MM.1S (cell line): Measurements from ENCODE around the gene LTBP1.

Source experiments
- DNase-seq: peaks from one replicate; pipeline ENCODE4 v3.0.0-alpha.2; 2015
- H2AFZ ChIP-seq: fragments of 300-600 bp; sonication (generic); 2 replicates; pipeline ENCODE4 v1.6.0; 2016; ENCODE audit warnings: antibody characterized with exemption, low read length
- H3F3A ChIP-seq: fragments of 300-600 bp; sonication (generic); 2 replicates; pipeline ENCODE4 v1.6.1; 2016; ENCODE audit warnings: mild to moderate bottlenecking, antibody characterized with exemption, low read length, moderate library complexity, mixed read lengths; ENCODE audit not compliant: insufficient read depth
- H3K27ac ChIP-seq: fragments of 300-600 bp; sonication (generic); 2 replicates; pipeline ENCODE4 v1.5.1; 2016; ENCODE audit warnings: mild to moderate bottlenecking, low read length
- H3K27me3 ChIP-seq: fragments of 300-600 bp; sonication (generic); replicated peaks from 2 replicates; pipeline ENCODE4 v1.6.0; 2016; ENCODE audit warnings: low read length; ENCODE audit not compliant: insufficient read depth
- H3K36me3 ChIP-seq: fragments of 300-600 bp; sonication (generic); replicated peaks from 2 replicates; pipeline ENCODE4 v1.6.1; 2016; ENCODE audit warnings: mild to moderate bottlenecking, low read length, mixed read lengths; ENCODE audit not compliant: insufficient read depth
- H3K4me1 ChIP-seq: fragments of 300-600 bp; sonication (generic); 2 replicates; pipeline ENCODE4 v1.6.1; 2016; ENCODE audit warnings: low read length, mixed read lengths
- H3K4me2 ChIP-seq: fragments of 300-600 bp; sonication (generic); 2 replicates; pipeline ENCODE4 v1.6.0; 2016; ENCODE audit warnings: low read depth, low read length
- H3K4me3 ChIP-seq: fragments of 300-600 bp; sonication (generic); 2 replicates; pipeline ENCODE4 v1.5.1; 2016; ENCODE audit warnings: low read length, mixed read lengths
- H3K79me2 ChIP-seq: fragments of 300-600 bp; sonication (generic); 2 replicates; pipeline ENCODE4 v1.6.1; 2016; ENCODE audit warnings: mixed run types, low read length, mixed read lengths
- H3K9ac ChIP-seq: fragments of 300-600 bp; sonication (generic); 2 replicates; pipeline ENCODE4 v1.6.1; 2016; ENCODE audit warnings: low read length, mixed read lengths
- H3K9me2 ChIP-seq: fragments of 300-600 bp; sonication (generic); replicated peaks from 2 replicates; pipeline ENCODE4 v1.6.1; 2016; ENCODE audit warnings: mild to moderate bottlenecking, low read length, mixed read lengths; ENCODE audit not compliant: insufficient read depth
- H3K9me3 ChIP-seq: fragments of 300-600 bp; sonication (generic); replicated peaks from 2 replicates; pipeline ENCODE4 v1.6.1; 2016; ENCODE audit warnings: mild to moderate bottlenecking, low read length, mixed read lengths; ENCODE audit not compliant: insufficient read depth
- H4K20me1 ChIP-seq: fragments of 300-600 bp; sonication (generic); 2 replicates; pipeline ENCODE4 v1.6.1; 2016; ENCODE audit warnings: mild to moderate bottlenecking, low read length, moderate library complexity, mixed read lengths; ENCODE audit not compliant: insufficient read depth
- EZH2 ChIP-seq: fragments of 300-600 bp; sonication (generic); optimal IDR thresholded peaks from 2 replicates; pipeline ENCODE3; 2017; ENCODE audit warnings: low read depth, mild to moderate bottlenecking, antibody characterized with exemption, low read length, mixed read lengths
- EZH2phosphoT487 ChIP-seq: fragments of 300-600 bp; sonication (generic); IDR thresholded peaks from 2 replicates; pipeline ENCODE4 v1.6.1; 2018; ENCODE audit warnings: antibody characterized with exemption, low read length
- TF ChIP-seq, protein P1 (sequence below): fragments of 300-600 bp; sonication (generic); IDR thresholded peaks from 2 replicates; pipeline ENCODE4 v1.5.1; 2016; ENCODE audit warnings: antibody characterized with exemption, low read length, mixed read lengths

LTBP1 gene

DNA sequence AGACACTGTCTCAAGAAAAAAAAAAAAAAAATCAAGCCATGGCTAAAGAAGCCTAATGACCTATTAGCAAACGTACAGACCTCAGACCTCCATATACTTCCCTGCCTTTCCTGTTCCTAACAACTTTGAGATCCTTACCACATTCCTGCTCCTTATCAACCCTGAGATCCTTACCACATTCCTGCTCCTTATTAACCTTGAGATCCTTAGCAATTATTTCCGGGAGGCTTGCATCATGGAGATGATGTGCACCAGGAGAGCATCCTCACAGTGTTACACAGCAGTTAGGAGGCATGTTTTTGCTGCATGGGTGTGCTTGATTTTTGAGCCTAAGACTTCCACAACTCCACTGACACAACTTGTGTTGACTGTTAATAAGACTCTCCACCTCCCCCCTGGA is 475.1 kb downstream of the LTBP1 start:
- Histone ChIP-seq H3K27ac (no peak overlapping the region), H3K4me1 (no peaks in the 10 kb centered on the region), H3K36me3 (no peaks in the 10 kb centered on the region), H4K20me1 (no peaks in the 10 kb centered on the region), H3K9ac (no peak overlapping the region), H2AFZ (no peak overlapping the region), H3K9me3 (no peaks in the 10 kb centered on the region), H3K4me2 (no peak overlapping the region), H3K9me2 (no peaks in the 10 kb centered on the region), H3K4me3 (no peak overlapping the region), H3K79me2 (no peaks in the 10 kb centered on the region), H3K27me3 (no peaks in the 10 kb centered on the region), H3F3A (no peaks in the 10 kb centered on the region)
- DNase-seq = no peak
- TF ChIP-seq EZH2 = no peak
- TF ChIP-seq EZH2phosphoT487 = no peak
- TF ChIP-seq, protein P1, sequence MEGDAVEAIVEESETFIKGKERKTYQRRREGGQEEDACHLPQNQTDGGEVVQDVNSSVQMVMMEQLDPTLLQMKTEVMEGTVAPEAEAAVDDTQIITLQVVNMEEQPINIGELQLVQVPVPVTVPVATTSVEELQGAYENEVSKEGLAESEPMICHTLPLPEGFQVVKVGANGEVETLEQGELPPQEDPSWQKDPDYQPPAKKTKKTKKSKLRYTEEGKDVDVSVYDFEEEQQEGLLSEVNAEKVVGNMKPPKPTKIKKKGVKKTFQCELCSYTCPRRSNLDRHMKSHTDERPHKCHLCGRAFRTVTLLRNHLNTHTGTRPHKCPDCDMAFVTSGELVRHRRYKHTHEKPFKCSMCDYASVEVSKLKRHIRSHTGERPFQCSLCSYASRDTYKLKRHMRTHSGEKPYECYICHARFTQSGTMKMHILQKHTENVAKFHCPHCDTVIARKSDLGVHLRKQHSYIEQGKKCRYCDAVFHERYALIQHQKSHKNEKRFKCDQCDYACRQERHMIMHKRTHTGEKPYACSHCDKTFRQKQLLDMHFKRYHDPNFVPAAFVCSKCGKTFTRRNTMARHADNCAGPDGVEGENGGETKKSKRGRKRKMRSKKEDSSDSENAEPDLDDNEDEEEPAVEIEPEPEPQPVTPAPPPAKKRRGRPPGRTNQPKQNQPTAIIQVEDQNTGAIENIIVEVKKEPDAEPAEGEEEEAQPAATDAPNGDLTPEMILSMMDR = no peak

DNA sequence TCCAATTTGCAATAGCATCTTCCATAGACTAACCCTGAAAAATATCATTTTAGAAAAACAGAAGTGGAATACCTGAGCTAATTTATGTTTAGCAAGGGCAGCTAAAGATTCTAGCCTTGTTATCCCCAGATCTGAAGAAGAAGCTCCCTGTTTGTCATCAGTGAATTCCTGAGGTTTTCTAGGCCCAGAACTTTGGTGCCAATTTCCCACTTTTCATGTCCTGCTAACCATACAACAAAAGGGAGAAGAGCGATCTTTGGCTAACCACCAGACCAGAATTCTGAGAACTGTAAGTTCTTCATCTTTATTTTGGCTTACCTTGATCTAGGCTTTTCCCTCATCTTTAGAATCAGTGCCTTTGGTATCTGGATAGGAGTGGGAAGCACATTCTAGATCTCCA is 478.4 kb downstream of the LTBP1 start:
- H3K9me3 ChIP-seq = no peaks in the 10 kb centered on the region
- no peaks in the 10 kb centered on the region for H3K27me3 ChIP-seq
- no peak overlapping the region for H3K4me2 ChIP-seq
- no peaks in the 10 kb centered on the region for H3K9me2 ChIP-seq
- H3K4me3 ChIP-seq = no peak overlapping the region
- no peaks in the 10 kb centered on the region for H3K36me3 ChIP-seq
- H3F3A ChIP-seq = no peaks in the 10 kb centered on the region
- no peaks in the 10 kb centered on the region for H4K20me1 ChIP-seq
- no peaks in the 10 kb centered on the region for H3K4me1 ChIP-seq
- no peak for DNase-seq
- no peak overlapping the region for H2AFZ ChIP-seq
- no peak overlapping the region for H3K27ac ChIP-seq
- no peak overlapping the region for H3K9ac ChIP-seq
- TF ChIP-seq EZH2phosphoT487 (no peak), EZH2 (no peak)
- TF ChIP-seq, protein P1 = no peak
- H3K79me2 ChIP-seq = no peaks in the 10 kb centered on the region

DNA sequence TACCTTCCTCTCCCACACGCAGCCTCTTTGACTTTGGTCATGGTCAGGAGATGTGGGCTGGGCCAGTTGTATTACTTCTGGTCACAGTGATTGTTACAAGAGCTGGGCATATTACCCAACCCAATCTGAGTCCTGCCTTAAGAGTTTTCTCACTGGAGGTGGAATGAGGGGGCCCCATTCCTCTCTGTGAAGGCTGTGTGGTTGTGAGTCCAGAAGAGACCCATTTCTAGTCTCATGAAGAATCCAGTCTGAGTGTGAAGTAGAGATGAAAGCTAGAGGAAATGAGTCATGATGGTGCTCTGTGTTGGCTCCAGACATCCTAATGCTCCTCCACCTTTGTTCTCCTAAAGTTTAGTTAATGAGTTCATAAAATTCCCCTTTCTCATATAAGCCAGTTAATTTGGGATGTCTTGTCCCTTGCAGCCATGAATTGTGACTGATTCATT is 478.9 kb downstream of the LTBP1 start:
- TF ChIP-seq EZH2 (no peak), EZH2phosphoT487 (no peak)
- TF ChIP-seq, protein P1 = no peak
- Histone ChIP-seq H3K4me2 (no peak overlapping the region), H3K9me3 (no peaks in the 10 kb centered on the region), H3K4me1 (no peaks in the 10 kb centered on the region), H3K9ac (no peak overlapping the region), H3K79me2 (no peaks in the 10 kb centered on the region), H3K9me2 (no peaks in the 10 kb centered on the region), H3K27me3 (no peaks in the 10 kb centered on the region), H3F3A (no peaks in the 10 kb centered on the region), H2AFZ (no peak overlapping the region), H3K4me3 (no peak overlapping the region), H3K36me3 (no peaks in the 10 kb centered on the region), H3K27ac (no peak overlapping the region), H4K20me1 (no peaks in the 10 kb centered on the region)
- no peak for DNase-seq
